Neuronal stem cell (in vitro differentiated cells): ENCODE results near the gene LY86.
A peak's percentile ranks its signal among the peaks of the same experiment; 100 is the strongest.

ENCODE experiments used
- DNase-seq: peaks from one replicate; pipeline ENCODE4 v3.0.0-alpha.2; 2013; ENCODE audit warnings: low spot score
- H2AFZ ChIP-seq: one replicate; pipeline ENCODE4 v1.6.1; 2013; ENCODE audit warnings: mild to moderate bottlenecking, low read length, inconsistent platforms
- H2AK5ac ChIP-seq: 2 replicates; pipeline ENCODE4 v1.6.1; 2013; ENCODE audit warnings: low read depth, mild to moderate bottlenecking, inconsistent platforms, low read length, moderate library complexity, mixed read lengths
- H2BK120ac ChIP-seq: 2 replicates; pipeline ENCODE4 v1.6.1; 2013; ENCODE audit warnings: low read depth, mild to moderate bottlenecking, inconsistent platforms, low read length, moderate library complexity, mixed read lengths
- H2BK12ac ChIP-seq: one replicate; pipeline ENCODE4 v1.6.1; 2013; ENCODE audit warnings: low read length, inconsistent platforms
- H2BK15ac ChIP-seq: 2 replicates; pipeline ENCODE4 v1.6.1; 2013; ENCODE audit warnings: mild to moderate bottlenecking, low read length, inconsistent platforms, mixed read lengths
- H2BK5ac ChIP-seq: one replicate; pipeline ENCODE4 v1.6.1; 2013; ENCODE audit warnings: inconsistent platforms, mild to moderate bottlenecking, low read length, moderate library complexity
- H3K14ac ChIP-seq: one replicate; pipeline ENCODE4 v1.6.1; 2013; ENCODE audit warnings: low read length, inconsistent platforms
- H3K18ac ChIP-seq: 2 replicates; pipeline ENCODE4 v1.6.1; 2013; ENCODE audit warnings: low read length, inconsistent platforms
- H3K23ac ChIP-seq: 2 replicates; pipeline ENCODE4 v1.6.1; 2013; ENCODE audit warnings: low read depth, mild to moderate bottlenecking, mixed read lengths, low read length, inconsistent platforms; ENCODE audit not compliant: poor library complexity
- H3K27ac ChIP-seq: replicated peaks from 3 replicates; pipeline ENCODE4 v1.5.1; 2013; ENCODE audit warnings: low read length, inconsistent platforms
- H3K27me3 ChIP-seq, 3 experiments: 2 replicates each; pipeline ENCODE4 v1.6.1; 2013; ENCODE audit warnings: low read length in 3 of 3, mild to moderate bottlenecking in 2 of 3, inconsistent platforms in 1 of 3, low read depth in 1 of 3, mixed read lengths in 1 of 3, moderate library complexity in 1 of 3; ENCODE audit not compliant: control insufficient read depth in 3 of 3, insufficient read depth in 3 of 3
- H3K36me3 ChIP-seq, 2 donors: replicated peaks in 1 of 2; 2 replicates each; pipeline ENCODE4 v1.6.1; 2013; ENCODE audit warnings: low read length in 2 of 2; ENCODE audit not compliant: control insufficient read depth in 2 of 2, insufficient read depth in 2 of 2
- H3K4ac ChIP-seq: 2 replicates; pipeline ENCODE4 v1.6.1; 2013; ENCODE audit warnings: inconsistent platforms, mild to moderate bottlenecking, low read length, moderate library complexity
- H3K4me1 ChIP-seq, 2 donors: 1 replicate in 1 of 2; 2 replicates in 1 of 2; pipeline ENCODE4 v1.6.1; 2013; ENCODE audit warnings: low read length in 2 of 2, low read depth in 1 of 2; ENCODE audit not compliant: control insufficient read depth in 2 of 2, insufficient read depth in 1 of 2
- H3K4me2 ChIP-seq: one replicate; pipeline ENCODE4 v1.6.1; 2013; ENCODE audit warnings: mild to moderate bottlenecking, low read length, inconsistent platforms; ENCODE audit not compliant: insufficient read depth, poor library complexity, severe bottlenecking
- H3K4me3 ChIP-seq, 2 donors: 2 replicates each; pipeline ENCODE4 v1.5.1; 2013; ENCODE audit warnings: low read length in 2 of 2, mild to moderate bottlenecking in 2 of 2, inconsistent platforms in 1 of 2, moderate library complexity in 1 of 2
- H3K79me1 ChIP-seq: one replicate; pipeline ENCODE4 v1.6.1; 2013; ENCODE audit warnings: low read depth, mild to moderate bottlenecking, inconsistent platforms, low read length, moderate library complexity
- H3K9ac ChIP-seq: one replicate; pipeline ENCODE4 v1.6.1; 2013; ENCODE audit warnings: mild to moderate bottlenecking, low read depth, low read length, inconsistent platforms; ENCODE audit not compliant: poor library complexity
- H3K9me3 ChIP-seq, 2 donors: replicated peaks in 1 of 2; 2 replicates each; pipeline versions ENCODE3 to v1.6.1; 2013; ENCODE audit warnings: low read length in 2 of 2, mild to moderate bottlenecking in 2 of 2, inconsistent platforms in 1 of 2, low read depth in 1 of 2, mixed read lengths in 1 of 2, moderate library complexity in 1 of 2; ENCODE audit not compliant: control insufficient read depth in 2 of 2, insufficient read depth in 1 of 2
- H4K8ac ChIP-seq: one replicate; pipeline ENCODE4 v1.6.1; 2013; ENCODE audit warnings: low read depth, mild to moderate bottlenecking, inconsistent platforms, low read length, moderate library complexity
- H4K91ac ChIP-seq: one replicate; pipeline ENCODE4 v1.6.1; 2013; ENCODE audit warnings: low read length, low read depth, mild to moderate bottlenecking, inconsistent platforms; ENCODE audit not compliant: poor library complexity
- WGBS, 2 donors: extraction: QIAGEN DNeasy Blood & Tissue Kit; methylation state at CpG; one replicate each; pipeline ENCODE4 v1.1.7; 2013; ENCODE audit warnings: missing lambda C conversion rate in 2 of 2, mixed read lengths in 1 of 2; ENCODE audit not compliant: insufficient read length in 2 of 2, insufficient replicate concordance in 1 of 2; ENCODE audit errors: extremely low coverage in 2 of 2; 5-methylcytosine and 5-hydroxymethylcytosine counted together

Gene LY86

GRCh38 chr6:6656287-6656686 lies 67.8 kb downstream of the LY86 start:
- Histone ChIP-seq H4K91ac (no peak overlapping the region), H2BK12ac (no peak overlapping the region), H3K23ac (no peak overlapping the region), H4K8ac (no peak overlapping the region), H3K4ac (no peak overlapping the region), H3K27ac (no peak overlapping the region), H2BK15ac (no peak overlapping the region), H2BK5ac (no peak overlapping the region), H3K36me3 (no peaks in the 10 kb centered on the region), H3K27me3 (no peaks in the 10 kb centered on the region), H2AK5ac (no peak overlapping the region), H3K18ac (no peak overlapping the region), H3K9ac (no peak overlapping the region), H3K79me1 (no peaks in the 10 kb centered on the region), H3K14ac (no peak overlapping the region), H2AFZ (peak overlapping the region; percentile 51), H3K4me2 (no peak overlapping the region), H3K4me3 (no peak overlapping the region), H2BK120ac (no peak overlapping the region), H3K9me3 (peaks cover 0 to 13% of the 10 kb centered on the region in 2 donors), H3K4me1 (peaks cover 4 to 14% of the 10 kb centered on the region in 2 donors)
- DNase-seq = no peak
- no CpG with 5 or more reads among the region's 3 CpGs for WGBS, 2 donors

DNA sequence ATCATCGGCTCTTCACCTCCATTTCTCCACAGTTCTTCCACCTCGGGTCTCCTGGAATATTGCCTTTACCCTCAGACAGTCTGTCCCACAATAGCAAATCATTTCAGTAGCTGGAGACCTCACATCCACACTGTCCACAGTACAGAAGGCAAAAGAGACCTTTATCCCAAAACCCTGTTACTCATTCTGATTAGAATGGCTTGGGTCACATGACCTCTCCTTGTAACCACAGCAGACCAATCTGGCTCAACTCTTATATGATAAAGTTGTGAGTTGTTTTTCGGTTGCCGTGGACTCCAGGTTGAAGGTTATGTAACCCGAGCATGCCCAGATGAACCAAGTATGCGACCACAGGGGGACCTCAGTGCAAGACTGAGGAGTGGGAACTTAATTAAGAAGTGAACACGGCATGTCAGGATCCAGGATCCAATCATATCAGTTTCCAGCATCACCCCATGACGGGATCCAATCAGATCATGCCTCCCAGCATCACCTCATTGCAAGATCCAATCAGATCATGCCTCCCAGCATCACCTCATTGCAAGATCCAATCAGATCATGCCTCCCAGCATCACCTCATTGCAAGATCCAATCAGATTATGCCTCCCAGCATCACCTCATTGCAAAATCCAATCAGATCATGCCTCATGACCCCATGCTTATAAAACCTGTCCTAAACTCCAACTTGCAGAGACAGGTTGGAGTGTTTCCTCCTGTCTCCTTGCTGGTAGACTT lies 68.7 kb downstream of the LY86 start:
- DNase-seq = no peak
- Histone ChIP-seq H3K4me2 (no peak overlapping the region), H2BK12ac (no peak overlapping the region), H3K14ac (no peak overlapping the region), H3K23ac (no peak overlapping the region), H4K8ac (no peak overlapping the region), H3K4me1 (peaks cover 4 to 14% of the 10 kb centered on the region in 2 donors), H3K9me3 (peaks cover 0 to 13% of the 10 kb centered on the region in 2 donors), H2AFZ (no peak overlapping the region), H3K27me3 (no peaks in the 10 kb centered on the region), H3K79me1 (no peaks in the 10 kb centered on the region), H4K91ac (no peak overlapping the region), H2BK120ac (no peak overlapping the region), H3K18ac (no peak overlapping the region), H2AK5ac (no peak overlapping the region), H2BK5ac (no peak overlapping the region), H3K27ac (no peak overlapping the region), H3K36me3 (no peaks in the 10 kb centered on the region), H3K4me3 (no peak overlapping the region), H3K4ac (no peak overlapping the region), H2BK15ac (no peak overlapping the region), H3K9ac (no peak overlapping the region)
- WGBS, 2 donors = no CpG with 5 or more reads among the region's 8 CpGs

DNA sequence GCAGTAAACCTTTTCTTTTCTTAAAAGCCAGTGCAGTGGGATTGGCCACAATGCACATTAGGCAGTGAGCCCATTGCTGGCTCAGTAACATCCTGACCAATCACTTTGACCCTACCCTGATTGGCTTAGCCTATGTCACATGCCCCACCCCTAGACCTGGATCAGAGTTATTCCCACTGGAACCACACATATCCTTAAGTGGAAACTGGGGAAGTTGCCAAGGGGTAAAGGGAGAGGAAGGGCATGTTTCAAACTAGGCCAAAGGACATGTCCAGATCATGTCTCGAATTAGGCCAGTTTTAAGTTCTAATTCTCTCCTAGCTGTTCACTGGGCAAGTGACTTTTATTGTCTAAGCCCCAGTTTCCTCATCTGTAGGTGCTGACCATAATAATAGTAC lies 69.3 kb downstream of the LY86 start:
- H3K23ac ChIP-seq = no peak overlapping the region
- no peak overlapping the region for H2AK5ac ChIP-seq
- H3K4me2 ChIP-seq = no peak overlapping the region
- H3K36me3 ChIP-seq = no peaks in the 10 kb centered on the region
- no peak overlapping the region for H3K14ac ChIP-seq
- H3K18ac ChIP-seq = no peak overlapping the region
- H2BK12ac ChIP-seq = no peak overlapping the region
- WGBS, 2 donors = no CpG with 5 or more reads among the region's 1 CpG
- H2BK5ac ChIP-seq = no peak overlapping the region
- no peak overlapping the region for H4K8ac ChIP-seq
- no peak overlapping the region for H3K27ac ChIP-seq
- H4K91ac ChIP-seq = no peak overlapping the region
- no peak overlapping the region for H3K9ac ChIP-seq
- H3K79me1 ChIP-seq = no peaks in the 10 kb centered on the region
- no peak overlapping the region for H2BK15ac ChIP-seq
- H3K9me3 ChIP-seq = peaks cover 0 to 13% of the 10 kb centered on the region in 2 donors
- H3K4me1 ChIP-seq = peaks cover 4 to 14% of the 10 kb centered on the region in 2 donors
- no peak overlapping the region for H2AFZ ChIP-seq
- DNase-seq = no peak
- no peak overlapping the region for H2BK120ac ChIP-seq
- H3K27me3 ChIP-seq = no peaks in the 10 kb centered on the region
- H3K4me3 ChIP-seq = no peak overlapping the region
- no peak overlapping the region for H3K4ac ChIP-seq

- no peak overlapping the region for H2AFZ ChIP-seq
- WGBS, 2 donors = no CpG with 5 or more reads among the region's 7 CpGs
- no peak overlapping the region for H3K23ac ChIP-seq
- no peak overlapping the region for H3K9ac ChIP-seq
- no peak overlapping the region for H3K18ac ChIP-seq
- no peaks in the 10 kb centered on the region for H3K27me3 ChIP-seq
- no peak overlapping the region for H3K4me2 ChIP-seq
- no peak overlapping the region for H3K4ac ChIP-seq
- no peak overlapping the region for H3K27ac ChIP-seq
- no peak overlapping the region for H2BK15ac ChIP-seq
- no peak overlapping the region for H4K8ac ChIP-seq
- H3K79me1 ChIP-seq = no peaks in the 10 kb centered on the region
- H2BK5ac ChIP-seq = no peak overlapping the region
- DNase-seq = no peak
- peaks cover 0 to 13% of the 10 kb centered on the region in 2 donors for H3K9me3 ChIP-seq
- H3K36me3 ChIP-seq = no peaks in the 10 kb centered on the region
- no peak overlapping the region for H3K4me3 ChIP-seq
- no peak overlapping the region for H4K91ac ChIP-seq
- no peak overlapping the region for H2BK12ac ChIP-seq
- H3K4me1 ChIP-seq = peaks cover 4 to 14% of the 10 kb centered on the region in 2 donors
- H2BK120ac ChIP-seq = no peak overlapping the region
- H3K14ac ChIP-seq = no peak overlapping the region
- H2AK5ac ChIP-seq = no peak overlapping the region
These were observed 71.2 kb downstream of the LY86 start for GRCh38 chr6:6659600-6660327.
